ENCODE data around the gene PRR7. TPM values are rescaled to one million over a fixed set of nuclear protein-coding genes. Genes with fewer than 3 reads are reported as not detected.

PRR7 gene
- total RNA-seq, 1 donor from 2014 or later: 5.5 TPM

GRCh38 chr5:177434942-177435738 lies 11.5 kb upstream of the PRR7 start:
- H3K4me3 Mint-ChIP-seq (ENCODE audit: unreplicated experiment): no peak overlapping the region

GRCh38 chr5:177435847-177436536 lies 10.6 kb upstream of the PRR7 start:
- H3K9me3 Mint-ChIP-seq (ENCODE audit: low read depth): no peaks in the 10 kb centered on the region
- peaks cover 10% of the 10 kb centered on the region for H3K4me1 Mint-ChIP-seq (ENCODE audit: low read depth)
- H3K4me3 Mint-ChIP-seq (ENCODE audit: unreplicated experiment): no peak overlapping the region
- H3K36me3 Mint-ChIP-seq (ENCODE audit: low read depth): peaks cover 19% of the 10 kb centered on the region
- no peak for TF ChIP-seq CTCF (IDR thresholded peaks at IDR 0.05)
- DNase-seq (ENCODE audit: low spot score): no peak
- no peaks in the 10 kb centered on the region for H3K27me3 Mint-ChIP-seq (ENCODE audit: low read depth)
- no peak overlapping the region for H3K27ac Mint-ChIP-seq (ENCODE audit: unreplicated experiment)

More at GRCh38 chr5:177434942-177435738, 11.5 kb upstream of the PRR7 start:
- no peak for TF ChIP-seq CTCF (IDR thresholded peaks at IDR 0.05)
- Mint-ChIP-seq H3K9me3 (ENCODE audit: low read depth) (no peaks in the 10 kb centered on the region), H3K27ac (ENCODE audit: unreplicated experiment) (no peak overlapping the region), H3K4me1 (ENCODE audit: low read depth) (peaks cover 10% of the 10 kb centered on the region), H3K27me3 (ENCODE audit: low read depth) (no peaks in the 10 kb centered on the region), H3K36me3 (ENCODE audit: low read depth) (peaks cover 22% of the 10 kb centered on the region)
- DNase-seq (ENCODE audit: low spot score): peak; percentile 88

- no peak for DNase-seq (ENCODE audit: low spot score)
- Mint-ChIP-seq H3K4me3 (ENCODE audit: unreplicated experiment) (no peak overlapping the region), H3K27me3 (ENCODE audit: low read depth) (no peaks in the 10 kb centered on the region), H3K27ac (ENCODE audit: unreplicated experiment) (no peak overlapping the region), H3K4me1 (ENCODE audit: low read depth) (peaks cover 10% of the 10 kb centered on the region), H3K9me3 (ENCODE audit: low read depth) (no peaks in the 10 kb centered on the region), H3K36me3 (ENCODE audit: low read depth) (peaks cover 23% of the 10 kb centered on the region)
- no peak for TF ChIP-seq CTCF (IDR thresholded peaks at IDR 0.05)
Observed at GRCh38 chr5:177437623-177438022, 9.0 kb upstream of the PRR7 start.

GRCh38 chr5:177438468-177438867 lies 8.1 kb upstream of the PRR7 start:
- no peak for TF ChIP-seq CTCF (IDR thresholded peaks at IDR 0.05)
- peaks cover 10% of the 10 kb centered on the region for H3K4me1 Mint-ChIP-seq (ENCODE audit: low read depth)
- no peak overlapping the region for H3K27ac Mint-ChIP-seq (ENCODE audit: unreplicated experiment)
- no peak for DNase-seq (ENCODE audit: low spot score)
- no peaks in the 10 kb centered on the region for H3K27me3 Mint-ChIP-seq (ENCODE audit: low read depth)
- no peaks in the 10 kb centered on the region for H3K9me3 Mint-ChIP-seq (ENCODE audit: low read depth)
- peaks cover 20% of the 10 kb centered on the region for H3K36me3 Mint-ChIP-seq (ENCODE audit: low read depth)
- H3K4me3 Mint-ChIP-seq (ENCODE audit: unreplicated experiment): no peak overlapping the region

- Mint-ChIP-seq H3K4me3 (ENCODE audit: unreplicated experiment) (no peak overlapping the region), H3K9me3 (ENCODE audit: low read depth) (no peaks in the 10 kb centered on the region), H3K36me3 (ENCODE audit: low read depth) (peaks cover 18% of the 10 kb centered on the region), H3K4me1 (ENCODE audit: low read depth) (peaks cover 10% of the 10 kb centered on the region), H3K27ac (ENCODE audit: unreplicated experiment) (no peak overlapping the region), H3K27me3 (ENCODE audit: low read depth) (no peaks in the 10 kb centered on the region)
- no peak for TF ChIP-seq CTCF (IDR thresholded peaks at IDR 0.05)
- no peak for DNase-seq (ENCODE audit: low spot score)
Observed at GRCh38 chr5:177439518-177440053, 7.0 kb upstream of the PRR7 start.

All from chondrocyte (in vitro differentiated cells).